GM21786 (cell line): Measurements from ENCODE around the gene SGSM1.
"Not testable (repeated sequence)": the region's sequence is repeated elsewhere in the genome, so short reads cannot be mapped to it uniquely, and the experiment has no call there.

ENCODE experiments used
- ATAC-seq: cut with Tn5 transposase; IDR thresholded peaks from one replicate; pipeline ENCODE4 v1.9.1; 2021; ENCODE audit not compliant: unreplicated experiment

SGSM1 gene

DNA sequence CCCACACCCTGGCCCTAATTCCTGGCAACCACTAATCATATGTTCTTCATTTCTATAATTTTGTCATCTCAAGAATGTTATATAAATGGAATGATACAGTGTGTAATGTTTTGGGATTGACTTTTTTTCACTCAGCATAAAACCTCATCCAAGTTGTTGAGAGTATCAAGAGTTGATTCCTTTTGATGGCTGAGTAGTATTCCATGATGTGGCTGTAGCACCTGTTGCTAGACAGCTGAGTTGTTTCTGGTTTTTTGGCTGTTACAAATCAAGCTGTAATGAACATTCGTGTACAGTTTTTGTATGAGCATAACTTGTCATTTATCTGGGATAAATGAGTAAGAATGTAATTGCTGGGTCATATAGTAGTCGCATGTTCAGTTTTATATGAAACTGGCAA is 81.2 kb downstream of the SGSM1 start:
- no peak for ATAC-seq

GRCh38 chr22:24893341-24894070 is 87.5 kb downstream of the SGSM1 start:
- no peak for ATAC-seq

GRCh38 chr22:24894220-24894975 is 88.4 kb downstream of the SGSM1 start:
- no peak for ATAC-seq

DNA sequence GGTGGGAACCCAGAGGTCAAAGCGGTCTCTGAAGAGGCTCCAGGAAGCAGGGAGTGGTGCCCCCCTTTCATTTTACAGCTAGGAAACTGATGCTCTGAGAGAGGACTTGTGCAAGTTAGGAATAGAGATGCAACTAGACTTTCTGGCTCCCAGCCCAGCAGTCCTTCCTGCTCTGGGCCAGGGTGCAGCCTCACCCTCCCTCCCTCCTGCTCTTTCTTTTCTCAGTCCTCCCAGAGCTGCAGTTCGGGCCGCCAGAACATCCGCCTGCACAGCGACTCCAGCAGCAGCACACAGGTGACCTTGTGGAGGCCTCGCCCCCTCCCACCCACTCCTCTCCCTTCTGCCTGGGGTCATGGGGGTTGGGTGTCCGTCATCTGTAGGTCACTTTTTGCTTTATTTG is 89.0 kb downstream of the SGSM1 start:
- no peak for ATAC-seq

DNA sequence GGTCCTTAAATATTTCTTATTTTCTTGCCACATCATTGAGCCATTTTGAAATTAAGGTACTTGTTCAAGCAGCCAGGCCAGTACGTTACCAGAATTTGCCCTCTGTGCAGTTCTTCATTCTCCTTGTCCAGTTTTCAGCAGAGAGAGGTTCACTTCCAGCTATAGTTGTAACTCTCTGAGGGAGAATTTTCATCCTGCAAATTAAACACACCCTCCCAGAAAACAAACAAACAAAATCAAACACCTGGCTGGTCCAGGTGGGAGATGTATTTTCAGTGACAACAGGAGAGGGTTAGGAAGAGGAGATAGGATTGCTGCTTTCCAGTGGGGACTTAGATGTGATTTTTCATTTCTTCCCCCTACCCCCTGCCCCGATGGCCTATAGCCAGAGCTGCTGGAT is 95.4 kb downstream of the SGSM1 start:
- no peak for ATAC-seq

GRCh38 chr22:24905909-24906308 is 99.9 kb downstream of the SGSM1 start:
- no peak for ATAC-seq

DNA sequence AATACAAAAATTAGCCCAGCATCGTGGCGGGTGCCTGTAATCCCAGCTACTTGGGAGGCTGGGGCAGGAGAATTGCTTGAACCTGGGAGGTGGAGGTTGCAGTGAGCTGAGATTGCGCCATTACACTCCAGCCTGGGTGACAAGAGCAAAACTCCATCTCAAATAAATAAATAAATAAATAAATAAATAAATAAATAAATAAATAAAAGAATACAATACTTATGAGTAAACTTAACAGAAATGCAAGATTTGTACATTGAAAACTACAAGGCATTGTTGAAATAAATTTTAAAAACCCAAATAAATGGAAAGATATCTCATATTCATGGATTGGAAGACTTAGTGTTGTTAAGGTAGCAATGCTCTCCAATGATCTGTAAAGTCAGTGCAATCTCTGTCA is 101.1 kb downstream of the SGSM1 start:
- ATAC-seq, result not testable (repeated sequence)

GRCh38 chr22:24920029-24920428 is 114.0 kb downstream of the SGSM1 start:
- no peak for ATAC-seq

DNA sequence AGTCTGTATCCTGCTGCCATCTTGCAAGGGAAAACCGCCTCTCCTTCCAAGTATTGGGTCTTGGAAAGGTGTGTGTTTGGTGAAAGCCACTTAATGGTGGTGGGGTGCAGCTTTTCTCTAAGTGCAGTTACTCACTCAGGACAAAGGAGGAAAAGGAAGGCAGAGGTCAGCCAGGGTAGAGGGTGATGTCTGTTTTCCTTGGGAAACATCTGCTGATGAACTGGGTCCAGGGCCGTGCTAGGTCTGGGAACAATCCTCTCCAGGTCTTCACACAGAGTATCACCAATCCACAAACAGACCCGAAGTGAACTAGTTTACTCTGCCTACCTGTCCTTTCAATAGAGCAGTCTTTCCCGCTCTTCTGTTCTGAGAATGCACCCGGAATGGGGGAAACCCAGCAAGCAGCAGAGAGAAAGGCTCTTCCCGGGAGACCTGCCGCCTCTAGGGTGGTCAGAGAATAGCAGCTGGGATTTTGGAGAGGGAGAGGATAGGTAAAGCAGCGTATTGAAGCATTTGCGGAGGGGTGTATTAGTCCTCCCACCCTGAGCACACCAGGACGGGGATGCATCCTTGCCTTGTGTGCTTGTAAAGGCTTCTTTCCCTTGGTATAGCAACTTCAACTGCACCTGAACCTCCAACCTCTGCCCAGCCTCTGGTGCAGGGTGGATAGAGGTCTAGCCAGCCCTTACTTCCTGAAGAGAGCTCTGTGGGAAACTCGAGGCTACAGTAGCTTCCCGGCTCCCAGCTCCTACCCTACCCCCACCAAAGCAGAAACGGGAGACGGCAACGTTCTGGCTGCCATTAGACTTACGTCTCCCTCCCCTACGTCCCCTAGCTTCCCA is 119.8 kb downstream of the SGSM1 start:
- no peak for ATAC-seq

DNA sequence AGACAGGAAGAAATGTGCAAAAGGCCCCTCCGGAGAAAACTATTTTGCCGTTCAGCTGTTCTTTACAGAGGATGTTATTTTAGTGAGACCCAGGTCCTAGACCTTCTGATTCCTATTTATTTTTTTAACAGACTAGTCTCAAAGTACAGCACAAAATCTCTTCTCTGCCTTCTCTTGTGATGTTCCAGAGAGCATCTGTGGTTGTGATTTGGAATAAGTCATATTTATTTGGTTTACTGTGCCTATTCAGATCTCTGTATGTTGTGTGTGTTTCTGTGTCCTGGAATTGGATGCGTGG is 120.4 kb downstream of the SGSM1 start:
- no peak for ATAC-seq

- no peak for ATAC-seq
These were observed 121.0 kb downstream of the SGSM1 start for GRCh38 chr22:24926849-24927579.

GRCh38 chr22:24928322-24928721 is 122.3 kb downstream of the SGSM1 start:
- no peak for ATAC-seq

GRCh38 chr22:24930678-24931077 is 124.7 kb downstream of the SGSM1 start:
- ATAC-seq, result no peak

GRCh38 chr22:24935771-24936483 is 129.9 kb downstream of the SGSM1 start:
- no peak for ATAC-seq

- no peak for ATAC-seq
These were observed 131.1 kb downstream of the SGSM1 start for GRCh38 chr22:24937114-24937513.

- no peak for ATAC-seq
These were observed 132.8 kb downstream of the SGSM1 start for GRCh38 chr22:24938741-24939341.

DNA sequence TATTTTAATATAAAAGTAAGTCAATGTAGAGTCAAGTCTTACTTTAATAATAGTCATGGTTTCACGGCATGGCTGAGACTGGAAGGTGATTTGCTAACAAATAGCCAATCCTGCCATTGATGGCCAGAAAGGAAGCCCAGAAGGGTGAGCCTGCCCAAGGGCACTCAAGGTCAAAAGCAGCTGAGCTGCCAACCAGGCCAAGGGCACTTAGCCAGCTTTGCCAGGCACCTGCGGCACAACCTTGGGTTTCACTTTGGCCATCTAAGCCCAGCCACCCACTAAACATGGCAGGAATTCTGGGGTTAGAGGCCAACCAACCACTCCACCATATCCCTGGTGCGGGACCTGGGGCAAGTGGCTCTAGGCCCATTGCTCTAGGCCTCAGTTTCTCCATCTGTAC is 136.3 kb downstream of the SGSM1 start:
- ATAC-seq, result no peak

GRCh38 chr22:24944217-24944937 is 138.4 kb downstream of the SGSM1 start:
- no peak for ATAC-seq

DNA sequence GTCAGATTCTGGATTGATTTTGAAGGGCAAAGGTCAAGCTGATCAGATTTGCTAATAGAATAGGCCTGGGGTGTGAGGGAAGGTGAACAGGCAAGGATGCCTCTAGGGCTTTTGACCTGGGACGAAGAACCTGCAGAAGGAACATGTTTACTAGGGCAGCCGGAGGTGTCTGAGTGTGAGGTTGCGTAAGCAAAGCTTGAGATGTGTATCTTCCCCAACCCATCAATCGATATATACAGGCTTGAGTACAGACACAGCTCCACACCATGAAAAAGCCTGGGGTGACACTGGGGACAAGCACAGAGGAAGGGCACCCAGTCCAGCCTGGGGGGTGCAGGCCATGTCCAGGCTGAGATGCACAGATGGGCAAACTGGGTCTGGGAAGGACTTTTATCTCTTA is 139.4 kb downstream of the SGSM1 start:
- ATAC-seq, result no peak

- ATAC-seq, result no peak
These were observed 141.4 kb downstream of the SGSM1 start for GRCh38 chr22:24947383-24947782.
